ENCODE data around the gene UBA6.

The UBA6 gene

GRCh38 chr4:67685532-67685859 lies 15.5 kb downstream of the UBA6 start:
- no peak overlapping the region for H3K27ac ChIP-seq
- TF ChIP-seq ZFX (IDR thresholded peaks at IDR 0.05; ENCODE audit: borderline replicate concordance): no peak
- no peak for TF ChIP-seq CTCF (IDR thresholded peaks at IDR 0.05)

- no peak overlapping the region for H3K27ac ChIP-seq
- TF ChIP-seq CTCF (IDR thresholded peaks at IDR 0.05) (no peak), ZFX (IDR thresholded peaks at IDR 0.05; ENCODE audit: borderline replicate concordance) (no peak)
Observed at GRCh38 chr4:67684839-67685531, 16.0 kb downstream of the UBA6 start.

GRCh38 chr4:67682266-67682665 lies 18.7 kb downstream of the UBA6 start:
- TF ChIP-seq ZFX (IDR thresholded peaks at IDR 0.05; ENCODE audit: borderline replicate concordance) (no peak), CTCF (IDR thresholded peaks at IDR 0.05) (no peak)
- no peak overlapping the region for H3K27ac ChIP-seq

- no peak overlapping the region for H3K27ac ChIP-seq
- TF ChIP-seq CTCF (IDR thresholded peaks at IDR 0.05) (no peak), ZFX (IDR thresholded peaks at IDR 0.05; ENCODE audit: borderline replicate concordance) (no peak)
Observed at GRCh38 chr4:67680581-67681222, 20.3 kb downstream of the UBA6 start.

- TF ChIP-seq ZFX (IDR thresholded peaks at IDR 0.05; ENCODE audit: borderline replicate concordance): no peak
- no peak for TF ChIP-seq CTCF (IDR thresholded peaks at IDR 0.05)
- no peak overlapping the region for H3K27ac ChIP-seq
Observed at GRCh38 chr4:67678612-67679011, 22.3 kb downstream of the UBA6 start.

GRCh38 chr4:67674098-67674497 lies 26.9 kb downstream of the UBA6 start:
- no peak for TF ChIP-seq ZFX (IDR thresholded peaks at IDR 0.05; ENCODE audit: borderline replicate concordance)
- TF ChIP-seq CTCF (IDR thresholded peaks at IDR 0.05): no peak

GRCh38 chr4:67668315-67668714 lies 32.6 kb downstream of the UBA6 start:
- TF ChIP-seq ZFX (IDR thresholded peaks at IDR 0.05; ENCODE audit: borderline replicate concordance) (no peak), CTCF (IDR thresholded peaks at IDR 0.05) (no peak)
- no peak overlapping the region for H3K27ac ChIP-seq

More at GRCh38 chr4:67674098-67674497, 26.9 kb downstream of the UBA6 start:
- H3K27ac ChIP-seq: no peak overlapping the region
